Activated B cell treated with CpG ODN at 0.5 μM for 24 hours (primary cell): ENCODE data around the gene ARFGAP1. TPM values are rescaled to one million over a fixed set of nuclear protein-coding genes. Genes with fewer than 3 reads are reported as not detected.

Experiments used
- ATAC-seq: fragments of 200-7000 bp; cut with Tn5 transposase; one replicate; pipeline ENCODE4 v1.10.0; 2021; ENCODE audit warnings: low read depth, mild to moderate bottlenecking, moderate library complexity
- CTCF ChIA-PET: fragments of 350-600 bp; sonication (Branson Sonifier 250); formaldehyde crosslinking; loops from one replicate; lab custom pipeline; 2021; ENCODE audit warnings: antibody characterized with exemption; lab: Charles Lee
- POLR2A ChIA-PET: fragments of 350-600 bp; sonication (Branson Sonifier 250); formaldehyde crosslinking; loops from one replicate; lab custom pipeline; 2021; ENCODE audit warnings: antibody characterized with exemption; lab: Charles Lee
- DNase-seq: peaks from one replicate; pipeline ENCODE4 v3.0.0; 2022
- H3K27ac Mint-ChIP-seq: one replicate; pipeline ENCODE4 v1.8.0; 2020; ENCODE audit warnings: mixed read lengths
- H3K27me3 Mint-ChIP-seq: one replicate; pipeline ENCODE4 v1.8.0; 2021; ENCODE audit warnings: mixed read lengths
- H3K36me3 Mint-ChIP-seq: one replicate; pipeline ENCODE4 v1.8.0; 2021; ENCODE audit warnings: low read depth, mixed read lengths
- H3K4me1 Mint-ChIP-seq: one replicate; pipeline ENCODE4 v1.8.0; 2021; ENCODE audit warnings: mixed read lengths
- H3K4me3 Mint-ChIP-seq: one replicate; pipeline ENCODE4 v1.8.0; 2020; ENCODE audit warnings: mild to moderate bottlenecking, mixed read lengths
- H3K9me3 Mint-ChIP-seq: one replicate; pipeline ENCODE4 v1.8.0; 2020; ENCODE audit warnings: mixed read lengths
- intact Hi-C: fragments of 100-400 bp; cut with micrococcal nuclease; formaldehyde crosslinking; loops from one replicate; pipeline ENCODE4 v1.15.1; 2024
- total RNA-seq: library from RNA; stranded (reverse); gene quantifications from 2 replicates; pipeline ENCODE4 v1.2.3, GENCODE V29; 2022
- TF ChIP-seq, protein P1 (sequence below): fragments of 200-600 bp; IDR thresholded peaks from one replicate; pipeline ENCODE4 v1.8.0; 2022; ENCODE audit warnings: antibody characterized with exemption, mild to moderate bottlenecking

The ARFGAP1 gene
- total RNA-seq, 1 donor from 2014 or later = 85.8 TPM

DNA sequence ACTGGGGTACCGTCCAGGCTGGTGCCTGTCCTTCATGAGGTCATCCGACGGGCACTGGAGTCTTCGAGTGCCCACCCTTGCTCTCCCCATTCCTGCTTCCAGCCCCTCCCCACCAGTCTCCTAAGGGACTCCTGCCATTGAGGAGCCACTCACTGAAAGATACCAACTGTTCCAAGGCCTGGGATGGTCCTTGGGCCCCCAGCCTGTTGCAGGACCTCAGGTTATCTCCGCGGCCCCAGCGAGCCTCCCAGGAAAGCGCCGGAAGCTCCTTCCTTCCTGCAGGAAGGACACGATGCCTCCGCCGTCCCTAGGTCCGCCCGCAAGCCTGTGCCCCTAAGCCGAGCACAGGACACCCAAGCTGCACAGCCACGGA, 19.6 kb upstream of the ARFGAP1 start:
- Mint-ChIP-seq H3K36me3 (no peaks in the 10 kb centered on the region), H3K9me3 (no peaks in the 10 kb centered on the region), H3K4me3 (peak overlapping the region; percentile 64), H3K27me3 (peaks cover 43% of the 10 kb centered on the region), H3K4me1 (peaks cover 14% of the 10 kb centered on the region), H3K27ac (no peak overlapping the region)
- ChIA-PET CTCF (no interaction called here), POLR2A (no interaction called here)
- ATAC-seq (no peak), DNase-seq (no peak)
- intact Hi-C loops = loop anchor here (5.0 to 10.0 kb wide), 2 partner anchors 71 to 198 kb away; no protein-coding TSS in a partner anchor
- TF ChIP-seq, protein P1, sequence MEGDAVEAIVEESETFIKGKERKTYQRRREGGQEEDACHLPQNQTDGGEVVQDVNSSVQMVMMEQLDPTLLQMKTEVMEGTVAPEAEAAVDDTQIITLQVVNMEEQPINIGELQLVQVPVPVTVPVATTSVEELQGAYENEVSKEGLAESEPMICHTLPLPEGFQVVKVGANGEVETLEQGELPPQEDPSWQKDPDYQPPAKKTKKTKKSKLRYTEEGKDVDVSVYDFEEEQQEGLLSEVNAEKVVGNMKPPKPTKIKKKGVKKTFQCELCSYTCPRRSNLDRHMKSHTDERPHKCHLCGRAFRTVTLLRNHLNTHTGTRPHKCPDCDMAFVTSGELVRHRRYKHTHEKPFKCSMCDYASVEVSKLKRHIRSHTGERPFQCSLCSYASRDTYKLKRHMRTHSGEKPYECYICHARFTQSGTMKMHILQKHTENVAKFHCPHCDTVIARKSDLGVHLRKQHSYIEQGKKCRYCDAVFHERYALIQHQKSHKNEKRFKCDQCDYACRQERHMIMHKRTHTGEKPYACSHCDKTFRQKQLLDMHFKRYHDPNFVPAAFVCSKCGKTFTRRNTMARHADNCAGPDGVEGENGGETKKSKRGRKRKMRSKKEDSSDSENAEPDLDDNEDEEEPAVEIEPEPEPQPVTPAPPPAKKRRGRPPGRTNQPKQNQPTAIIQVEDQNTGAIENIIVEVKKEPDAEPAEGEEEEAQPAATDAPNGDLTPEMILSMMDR = no peak

- POLR2A ChIA-PET = no interaction called here
- CTCF ChIA-PET = no interaction called here
Observed at GRCh38 chr20:63253438-63254231, 19.0 kb upstream of the ARFGAP1 start.

DNA sequence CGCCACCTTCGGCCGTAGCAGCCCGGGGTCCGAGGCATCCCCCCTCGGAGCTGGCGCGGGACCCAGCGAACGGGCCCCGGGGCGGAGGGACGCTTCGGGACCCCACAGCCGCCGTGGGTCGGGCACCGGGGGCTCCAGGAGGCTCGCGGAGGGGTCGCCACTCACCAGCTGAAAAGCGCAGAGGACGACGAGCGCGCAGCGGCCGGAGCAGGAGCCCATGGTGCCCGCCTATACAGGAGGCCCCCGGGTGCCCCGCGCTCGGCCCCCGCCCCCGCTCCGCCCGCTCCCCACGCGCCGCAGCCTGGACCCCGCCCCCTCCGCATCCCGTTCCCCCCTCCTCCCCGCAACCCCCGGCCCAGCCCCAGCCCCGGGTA, 18.4 kb upstream of the ARFGAP1 start, which contains the start of gene NKAIN4:
NKAIN4 (minus strand) TSS at position 232 of the 374 bp plus-strand sequence; CDS start at position 219, 13 bp downstream.
- intact Hi-C loops = loop anchor here (5.0 to 10.0 kb wide), 2 partner anchors 72 to 199 kb away; no protein-coding TSS in a partner anchor
- no peak within 1 kb of the TSS for H3K27ac Mint-ChIP-seq
- ATAC-seq (no peak), DNase-seq (no peak)
- TF ChIP-seq, protein P1 = no peak
- peaks cover 39% of the 10 kb centered on the region for H3K27me3 Mint-ChIP-seq
- peak within 1 kb of the TSS; percentile 64 for H3K4me3 Mint-ChIP-seq
- H3K4me1 Mint-ChIP-seq = peaks cover 14% of the 10 kb centered on the region
- no peaks in the 10 kb centered on the region for H3K9me3 Mint-ChIP-seq
- POLR2A ChIA-PET = no interaction called here
- H3K36me3 Mint-ChIP-seq = no peaks in the 10 kb centered on the region
- CTCF ChIA-PET = no interaction called here

More at GRCh38 chr20:63253438-63254231, 19.0 kb upstream of the ARFGAP1 start:
- intact Hi-C loops = loop anchor here (5.0 to 10.0 kb wide), 2 partner anchors 71 to 199 kb away; no protein-coding TSS in a partner anchor
- Mint-ChIP-seq H3K4me3 (peak overlapping the region; percentile 64), H3K27ac (no peak overlapping the region), H3K9me3 (no peaks in the 10 kb centered on the region), H3K4me1 (peaks cover 14% of the 10 kb centered on the region), H3K27me3 (peaks cover 41% of the 10 kb centered on the region), H3K36me3 (no peaks in the 10 kb centered on the region)
- no peak for ATAC-seq
- TF ChIP-seq, protein P1 = no peak
- no peak for DNase-seq

DNA sequence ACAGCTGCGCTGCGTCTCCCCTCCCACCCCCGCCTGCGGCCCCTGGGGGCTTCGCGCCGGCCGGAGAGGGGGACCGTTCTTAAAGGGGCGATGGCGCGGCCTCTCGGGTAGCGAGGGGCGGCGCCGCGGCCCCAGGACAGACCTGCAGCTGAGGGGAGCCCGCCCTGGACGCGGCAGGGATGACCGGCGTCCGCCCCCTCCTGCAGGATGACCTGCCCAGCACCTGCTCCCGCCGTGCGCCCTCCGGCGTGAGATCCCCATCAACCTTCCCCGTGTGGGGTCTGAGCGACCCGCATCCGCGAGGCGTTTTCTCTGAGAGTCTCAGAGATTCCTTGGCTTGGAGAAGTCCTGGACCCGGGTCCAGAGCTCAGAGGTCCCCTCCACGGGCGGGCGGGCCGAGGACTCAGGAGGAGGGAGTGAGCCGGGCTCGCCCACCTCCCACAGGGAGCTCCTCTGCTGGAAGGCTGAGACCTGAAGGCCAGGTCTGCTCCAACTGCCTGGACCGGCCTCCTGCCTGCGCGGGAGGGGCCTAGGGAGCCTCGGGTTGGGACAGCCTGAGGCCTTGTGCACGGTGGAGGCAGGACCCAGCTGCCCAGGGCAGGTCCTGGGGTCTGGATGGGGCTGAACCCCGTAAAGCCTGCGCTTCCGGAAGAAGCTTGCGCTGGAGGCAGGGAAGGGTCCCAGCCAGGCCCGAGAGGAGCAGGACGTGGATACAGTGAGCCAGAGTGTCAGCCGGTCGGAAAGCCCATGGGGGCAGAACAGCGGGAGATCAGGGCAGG, 17.8 kb upstream of the ARFGAP1 start:
- TF ChIP-seq, protein P1 = no peak
- ATAC-seq = no peak
- ChIA-PET POLR2A (no interaction called here), CTCF (no interaction called here)
- Mint-ChIP-seq H3K27ac (no peak overlapping the region), H3K9me3 (no peaks in the 10 kb centered on the region), H3K4me1 (peaks cover 14% of the 10 kb centered on the region), H3K4me3 (no peak overlapping the region), H3K27me3 (peaks cover 36% of the 10 kb centered on the region), H3K36me3 (no peaks in the 10 kb centered on the region)
- intact Hi-C loops = loop anchor here (5.0 to 10.0 kb wide), 2 partner anchors 72 to 200 kb away; no protein-coding TSS in a partner anchor
- no peak for DNase-seq
